ENCODE measurements around the gene KIF1C.

Gene KIF1C

GRCh38 chr17:4997302-4998026 is at the start of gene KIF1C, which contains the start of gene INCA1 (continued):
- TF ChIP-seq TRIM28 (IDR thresholded peaks at IDR 0.05; ENCODE audit: borderline replicate concordance, low read length) (no peak), ZXDB (tag by site-specific recombination; IDR thresholded peaks at IDR 0.05) (no peak), ZNF112 (tag by site-specific recombination; IDR thresholded peaks at IDR 0.05) (no peak), ZNF341 (tag by site-specific recombination; IDR thresholded peaks at IDR 0.05; ENCODE audit: low read depth) (peak; percentile 81), ZNF280D (tag by site-specific recombination; IDR thresholded peaks at IDR 0.05) (no peak), ZNF2 (tag by site-specific recombination; IDR thresholded peaks at IDR 0.05) (no peak), WT1 (tag by site-specific recombination; IDR thresholded peaks at IDR 0.05) (no peak), IKZF3 (tag by site-specific recombination; IDR thresholded peaks at IDR 0.05) (no peak), ZNF501 (tag by site-specific recombination; IDR thresholded peaks at IDR 0.05) (no peak), ZNF777 (tag by site-specific recombination; IDR thresholded peaks at IDR 0.05; ENCODE audit: borderline replicate concordance) (no peak), ZNF433 (tag by site-specific recombination; IDR thresholded peaks at IDR 0.05; ENCODE audit: low read depth) (no peak), PRDM1 (tag by site-specific recombination; IDR thresholded peaks at IDR 0.05) (no peak), KLF9 (tag by site-specific recombination; IDR thresholded peaks at IDR 0.05; ENCODE audit: low read depth) (peak; percentile 73), ZFP37 (tag by site-specific recombination; IDR thresholded peaks at IDR 0.05) (no peak), ZNF391 (tag by site-specific recombination; IDR thresholded peaks at IDR 0.05; ENCODE audit: borderline replicate concordance, low read depth) (0 out of 2 replicates have a peak, but pooled peaks have one; percentile 10), SP3 (tag by site-specific recombination; IDR thresholded peaks at IDR 0.05) (peak; percentile 94), ZNF398 (tag by site-specific recombination; IDR thresholded peaks at IDR 0.05) (no peak; the same call in 1 of the 2 replicates), ZFP3 (tag by site-specific recombination; IDR thresholded peaks at IDR 0.05; ENCODE audit: low read depth) (no peak), KLF17 (tag by site-specific recombination; IDR thresholded peaks at IDR 0.05) (peak; percentile 25; the same call in 1 of the 2 replicates), ZBTB10 (tag by site-specific recombination; IDR thresholded peaks at IDR 0.05) (no peak), YY2 (tag by site-specific recombination; IDR thresholded peaks at IDR 0.05) (no peak), ZNF221 (tag by site-specific recombination; IDR thresholded peaks at IDR 0.05; ENCODE audit: borderline replicate concordance) (no peak), ZNF791 (tag by site-specific recombination; IDR thresholded peaks at IDR 0.05) (no peak), ZBTB17 (tag by site-specific recombination; IDR thresholded peaks at IDR 0.05) (peak; percentile 23; the same call in 1 of the 2 replicates), KLF16 (tag by site-specific recombination; IDR thresholded peaks at IDR 0.05) (peak; percentile 77; the same call in 1 of the 2 replicates), ZNF658 (tag by site-specific recombination; IDR thresholded peaks at IDR 0.05) (no peak), ZNF37A (tag by site-specific recombination; IDR thresholded peaks at IDR 0.05) (0 out of 2 replicates have a peak, but pooled peaks have one; percentile 30), AEBP2 (tag by site-specific recombination; IDR thresholded peaks at IDR 0.05; ENCODE audit: borderline replicate concordance) (no peak)
